Stimulated activated CD4-positive, alpha-beta T cell treated with anti-CD3 and anti-CD28 coated beads, Interleukin-4, amount 100 ng/mL, for 1 hour (primary cell): Measurements from ENCODE around the gene C1orf159.
A peak's percentile ranks its signal among the peaks of the same experiment; 100 is the strongest.
"Not testable (repeated sequence)": the region's sequence is repeated elsewhere in the genome, so short reads cannot be mapped to it uniquely, and the experiment has no call there.

Experiments
- DNase-seq: peaks from one replicate; pipeline ENCODE4 v3.0.0-alpha.2; 2020

The C1orf159 gene

DNA sequence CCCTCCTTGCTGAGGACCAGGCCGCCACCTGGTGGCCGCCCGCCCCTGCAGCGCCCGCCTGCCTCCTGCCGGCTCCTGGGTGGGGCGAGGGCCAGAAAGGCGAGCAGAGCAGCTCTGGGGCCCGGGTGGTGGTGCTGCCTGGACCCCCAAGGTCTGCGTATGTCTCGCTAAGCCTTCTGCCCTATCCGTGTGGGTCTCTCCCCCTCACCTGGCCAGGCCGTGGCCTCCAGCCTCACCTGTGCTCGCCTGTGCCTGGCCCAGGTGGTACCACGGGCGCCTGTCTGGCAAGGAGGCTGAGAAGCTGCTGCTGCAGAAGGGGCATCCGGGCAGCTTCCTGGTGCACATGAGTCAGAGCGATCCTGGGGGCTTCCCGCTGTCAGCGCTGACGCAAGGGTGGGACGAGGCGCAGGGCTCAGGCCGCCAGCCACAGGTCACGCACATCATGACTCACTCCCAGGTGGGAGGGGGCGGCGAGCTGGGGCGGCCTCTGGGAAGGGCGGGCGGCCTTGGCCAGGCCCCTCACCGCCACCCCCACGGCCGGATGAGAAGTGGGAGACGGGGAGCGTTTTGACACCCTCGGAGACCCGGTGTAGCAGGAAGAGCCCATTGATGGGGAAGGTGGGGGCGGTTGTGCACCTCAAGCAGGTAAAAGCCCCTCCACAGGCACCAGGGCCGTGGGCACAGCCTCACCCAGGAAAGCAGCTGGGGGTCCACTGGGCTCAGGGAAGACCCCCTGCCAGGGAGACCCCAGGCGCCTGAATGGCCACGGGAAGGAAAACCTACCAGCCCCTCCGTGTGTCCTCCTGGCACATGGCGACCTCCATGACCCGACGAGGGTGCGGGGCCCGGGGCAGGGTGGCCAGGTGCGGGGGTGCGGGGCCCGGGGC, 51.7 kb downstream of the C1orf159 start:
- peak; percentile 91 for DNase-seq

- DNase-seq, result no peak
Observed at GRCh38 chr1:1063261-1063944, 52.5 kb downstream of the C1orf159 start.

DNA sequence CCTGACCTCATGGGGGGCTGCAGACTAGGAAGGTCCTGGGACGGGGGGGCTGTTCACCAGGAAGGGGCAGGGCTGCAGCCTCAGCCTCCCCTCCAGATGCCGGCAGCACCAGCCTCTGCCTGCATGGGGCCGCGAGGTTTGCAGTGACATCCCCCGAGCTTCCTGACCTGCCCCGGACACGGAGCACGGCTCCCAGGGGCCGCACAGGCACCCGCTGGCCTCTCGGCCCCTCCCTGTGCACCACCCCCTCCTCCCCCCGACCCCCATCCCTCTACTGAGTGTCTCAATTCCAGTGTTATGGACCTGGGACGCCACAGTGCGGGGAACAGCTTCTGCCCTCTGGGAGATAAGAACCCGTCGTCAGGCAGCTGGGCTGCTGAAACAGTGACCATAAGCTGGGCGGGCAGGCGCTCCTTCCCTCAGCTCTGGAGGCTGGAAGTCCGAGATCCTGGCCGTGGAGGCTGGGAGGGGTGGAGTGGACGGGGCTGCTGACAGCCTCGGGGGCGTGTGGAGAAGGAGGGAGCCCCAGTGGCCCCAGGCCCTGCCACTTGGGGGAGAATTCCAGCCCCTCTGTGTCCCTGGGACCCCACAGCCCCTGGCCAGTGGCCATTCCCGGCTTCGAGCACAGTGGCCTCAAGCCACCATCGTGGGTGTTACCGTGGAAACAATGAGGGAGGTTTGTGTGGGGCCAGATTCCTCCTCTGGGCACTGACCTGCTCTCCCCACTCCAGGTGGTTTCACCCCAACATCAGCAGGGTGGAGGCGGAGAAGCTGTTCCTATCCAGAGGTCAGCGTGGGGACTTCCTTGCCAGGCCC, 53.3 kb downstream of the C1orf159 start:
- no peak for DNase-seq

DNA sequence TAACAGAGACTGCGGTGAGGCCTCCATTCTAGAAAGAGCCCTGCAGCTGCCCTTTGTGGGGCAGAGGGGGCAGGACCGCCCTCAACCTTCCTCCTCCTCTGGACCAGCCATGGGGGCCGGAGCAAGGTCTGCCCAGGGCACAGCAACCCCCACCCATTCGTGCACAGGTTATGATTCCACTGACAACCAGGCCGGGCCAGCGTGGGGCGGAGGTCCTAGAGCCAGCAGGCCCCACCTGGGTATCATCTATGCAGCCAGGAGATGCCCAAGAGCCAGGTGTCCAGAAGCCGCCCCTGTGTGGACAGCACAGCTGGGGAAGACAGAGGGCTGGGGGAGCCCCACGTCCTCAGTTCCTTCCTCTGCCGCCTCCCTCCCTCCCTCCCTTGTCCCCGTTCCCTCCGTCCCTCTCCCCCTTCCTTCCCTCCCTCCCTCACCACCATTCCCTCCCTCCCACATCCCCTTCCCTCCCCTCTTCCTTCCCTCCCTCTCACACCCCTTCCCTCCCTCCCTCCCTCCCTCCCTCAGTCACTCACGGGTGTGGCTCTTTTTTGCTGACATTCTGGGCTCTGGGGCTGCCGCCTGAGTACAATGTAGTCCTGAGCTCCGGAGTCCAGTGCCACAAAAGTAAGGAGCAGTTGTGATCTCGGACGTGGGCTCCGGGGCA, 54.1 kb downstream of the C1orf159 start:
- no peak for DNase-seq

DNA sequence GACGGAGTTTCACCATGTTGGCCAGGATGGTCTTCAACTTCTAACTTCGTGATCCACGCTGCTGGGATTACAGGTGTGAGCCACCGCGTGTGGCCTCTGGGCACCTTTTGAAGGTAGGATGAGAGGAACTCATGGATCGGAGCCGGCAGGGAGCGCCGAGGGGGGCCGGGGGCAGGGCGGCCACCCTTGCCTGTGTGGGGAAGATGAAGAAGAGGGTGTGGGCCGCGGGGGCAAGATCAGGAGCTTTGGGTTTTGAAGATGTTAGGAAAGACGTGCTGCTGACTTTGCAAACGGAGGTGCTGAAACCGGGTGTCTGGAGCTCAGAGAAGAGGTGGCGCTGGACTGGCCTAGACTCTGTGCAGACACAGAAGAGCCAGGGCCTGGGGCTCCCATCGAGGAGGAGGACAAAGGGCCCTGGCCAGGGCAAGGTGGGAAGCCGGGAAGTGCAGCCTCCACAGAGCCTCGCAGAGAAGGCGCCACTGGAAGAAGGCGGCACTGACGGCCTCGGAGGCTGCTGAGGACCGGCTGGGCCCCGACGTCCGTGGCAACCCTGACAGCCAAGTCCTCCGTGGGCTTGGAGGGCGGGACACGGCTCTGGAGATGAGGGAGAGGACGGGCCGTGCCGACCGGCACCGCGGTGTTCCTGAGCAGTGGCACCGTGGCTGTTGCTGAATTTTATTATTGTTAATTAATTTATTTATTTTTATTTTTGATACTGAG, 55.4 kb downstream of the C1orf159 start:
- no peak for DNase-seq

- peak; percentile 93 for DNase-seq
Observed at GRCh38 chr1:1059494-1060280, 56.2 kb downstream of the C1orf159 start.

GRCh38 chr1:1058921-1059493, 56.9 kb downstream of the C1orf159 start:
- peak; percentile 38 for DNase-seq

GRCh38 chr1:1058088-1058905, 57.6 kb downstream of the C1orf159 start:
- DNase-seq, result no peak

GRCh38 chr1:1057769-1058087, 58.2 kb downstream of the C1orf159 start:
- not testable (repeated sequence) for DNase-seq

- DNase-seq, result no peak
Observed at GRCh38 chr1:1055841-1056736, 59.8 kb downstream of the C1orf159 start.

DNA sequence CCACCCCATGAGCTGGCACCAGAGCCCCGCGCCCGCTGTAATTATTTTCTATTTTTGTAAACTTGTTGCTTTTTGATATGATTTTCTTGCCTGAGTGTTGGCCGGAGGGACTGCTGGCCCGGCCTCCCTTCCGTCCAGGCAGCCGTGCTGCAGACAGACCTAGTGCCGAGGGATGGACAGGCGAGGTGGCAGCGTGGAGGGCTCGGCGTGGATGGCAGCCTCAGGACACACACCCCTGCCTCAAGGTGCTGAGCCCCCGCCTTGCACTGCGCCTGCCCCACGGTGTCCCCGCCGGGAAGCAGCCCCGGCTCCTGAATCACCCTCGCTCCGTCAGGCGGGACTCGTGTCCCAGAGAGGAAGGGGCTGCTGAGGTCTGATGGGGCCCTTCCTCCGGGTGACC, 60.9 kb downstream of the C1orf159 start:
- no peak for DNase-seq

GRCh38 chr1:1054099-1054700, 61.7 kb downstream of the C1orf159 start:
- DNase-seq, result no peak

DNA sequence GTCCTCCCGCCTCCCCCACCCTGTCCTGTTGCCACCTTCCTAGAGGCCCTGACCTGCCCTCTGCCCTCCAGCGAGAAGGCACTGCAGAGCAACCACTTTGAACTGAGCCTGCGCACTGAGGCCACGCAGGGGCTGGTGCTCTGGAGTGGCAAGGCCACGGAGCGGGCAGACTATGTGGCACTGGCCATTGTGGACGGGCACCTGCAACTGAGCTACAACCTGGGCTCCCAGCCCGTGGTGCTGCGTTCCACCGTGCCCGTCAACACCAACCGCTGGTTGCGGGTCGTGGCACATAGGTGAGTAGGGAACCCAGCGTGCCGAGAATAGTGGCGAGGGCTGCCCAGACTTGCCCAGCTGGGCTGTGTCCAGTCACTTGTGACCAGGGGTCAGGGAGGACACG, 62.2 kb downstream of the C1orf159 start:
- no peak for DNase-seq

GRCh38 chr1:1053022-1053421, 62.9 kb downstream of the C1orf159 start:
- no peak for DNase-seq

DNA sequence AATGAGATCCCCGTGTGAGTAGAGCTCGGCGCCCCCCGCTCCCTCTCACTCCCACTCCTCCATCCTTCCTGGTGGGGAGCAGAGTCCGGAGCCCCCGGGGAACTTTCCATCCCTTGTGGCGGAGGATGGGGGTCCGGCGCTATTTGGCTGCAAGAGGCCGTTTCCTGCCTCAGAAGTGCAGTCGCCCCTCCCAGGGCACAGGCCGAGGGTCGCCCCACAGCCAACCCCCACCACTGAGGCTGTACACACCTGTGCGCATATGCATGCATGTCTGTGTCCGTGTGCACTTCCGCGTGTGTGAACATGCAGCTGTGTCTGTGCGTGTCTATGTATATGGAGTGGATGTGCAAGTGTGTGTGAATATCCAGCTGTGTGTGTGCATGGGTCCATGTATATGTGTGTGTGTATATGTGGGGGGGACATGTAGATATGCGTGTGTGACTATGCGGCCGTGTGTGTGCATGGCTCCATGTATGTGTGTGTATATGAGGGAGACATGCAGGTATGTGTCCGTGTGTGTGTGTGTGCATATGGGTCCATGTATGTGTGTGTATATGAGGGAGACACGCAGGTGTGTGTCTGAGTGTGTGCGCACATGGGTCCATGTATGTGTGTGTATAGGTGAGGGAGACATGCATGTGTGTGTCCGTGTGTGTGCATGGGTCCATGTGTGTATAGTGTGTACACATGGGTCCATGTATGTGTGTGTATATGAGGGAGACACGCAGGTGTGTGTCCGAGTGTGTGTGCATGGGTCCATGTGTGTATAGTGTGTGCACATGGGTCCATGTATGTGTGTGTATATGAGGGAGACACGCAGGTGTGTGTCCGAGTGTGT, 63.7 kb downstream of the C1orf159 start:
- DNase-seq, result no peak

- no peak for DNase-seq
Observed at GRCh38 chr1:1051127-1051810, 64.6 kb downstream of the C1orf159 start.

GRCh38 chr1:1050577-1051052, 65.3 kb downstream of the C1orf159 start:
- no peak for DNase-seq
